Measurements from ENCODE around the gene FAM222B. TPM values are rescaled to one million over a fixed set of nuclear protein-coding genes. Genes with fewer than 3 reads are reported as not detected.

Gene FAM222B
- total RNA-seq, 1 experiment from 2014 or later = 94.6 TPM

- TF ChIP-seq ATF6 (CRISPR knock-in tag; IDR thresholded peaks at IDR 0.05) (no peak), ARID4B (CRISPR knock-in tag; IDR thresholded peaks at IDR 0.05; ENCODE audit: borderline replicate concordance) (0 out of 2 replicates have a peak, but pooled peaks have one; percentile 14), ZMAT4 (CRISPR knock-in tag; IDR thresholded peaks at IDR 0.05) (0 out of 2 replicates have a peak, but pooled peaks have one; percentile 19), SMAD4 (CRISPR knock-in tag; IDR thresholded peaks at IDR 0.05) (no peak), E2F1 (CRISPR knock-in tag; IDR thresholded peaks at IDR 0.05) (no peak), MAX (CRISPR knock-in tag; IDR thresholded peaks at IDR 0.05) (no peak), SMAD3 (CRISPR knock-in tag; IDR thresholded peaks at IDR 0.05; ENCODE audit: borderline replicate concordance) (no peak), ATF3 (CRISPR knock-in tag; conservative IDR thresholded peaks at IDR 0.05) (no peak), ZBTB21 (CRISPR knock-in tag; IDR thresholded peaks at IDR 0.05; ENCODE audit: borderline replicate concordance) (0 out of 2 replicates have a peak, but pooled peaks have one; percentile 32), NFYB (CRISPR knock-in tag; conservative IDR thresholded peaks at IDR 0.05; ENCODE audit: low read depth) (no peak), NFE2L1 (CRISPR knock-in tag; IDR thresholded peaks at IDR 0.05) (peak; percentile 8; the same call in 1 of the 2 replicates), AR (CRISPR knock-in tag; IDR thresholded peaks at IDR 0.05) (peak; percentile 56; the same call in 1 of the 2 replicates), AFF4 (CRISPR knock-in tag; IDR thresholded peaks at IDR 0.05; ENCODE audit: borderline replicate concordance) (no peak; the same call in 1 of the 2 replicates)
Measured at GRCh38 chr17:28725166-28725659, 117.4 kb downstream of the FAM222B start (continued).

All from WTC11 (cell line).